Hepatocyte (in vitro differentiated cells): ENCODE measurements around the gene GRID1.
"Not testable (repeated sequence)": the region's sequence is repeated elsewhere in the genome, so short reads cannot be mapped to it uniquely, and the experiment has no call there.

ENCODE experiments used
- EZH2phosphoT487 ChIP-seq: fragments of 200-600 bp; sonication (generic); IDR thresholded peaks from one replicate; pipeline ENCODE4 v1.6.1; 2018; ENCODE audit warnings: antibody characterized with exemption, mild to moderate bottlenecking, low read depth, moderate library complexity; ENCODE audit not compliant: unreplicated experiment, severe bottlenecking
- TF ChIP-seq, protein P1 (sequence below): fragments of 200-600 bp; sonication (generic); IDR thresholded peaks from 2 replicates; pipeline ENCODE4 v1.5.1; 2016; ENCODE audit warnings: antibody characterized with exemption, mild to moderate bottlenecking; ENCODE audit not compliant: poor library complexity

DNA sequence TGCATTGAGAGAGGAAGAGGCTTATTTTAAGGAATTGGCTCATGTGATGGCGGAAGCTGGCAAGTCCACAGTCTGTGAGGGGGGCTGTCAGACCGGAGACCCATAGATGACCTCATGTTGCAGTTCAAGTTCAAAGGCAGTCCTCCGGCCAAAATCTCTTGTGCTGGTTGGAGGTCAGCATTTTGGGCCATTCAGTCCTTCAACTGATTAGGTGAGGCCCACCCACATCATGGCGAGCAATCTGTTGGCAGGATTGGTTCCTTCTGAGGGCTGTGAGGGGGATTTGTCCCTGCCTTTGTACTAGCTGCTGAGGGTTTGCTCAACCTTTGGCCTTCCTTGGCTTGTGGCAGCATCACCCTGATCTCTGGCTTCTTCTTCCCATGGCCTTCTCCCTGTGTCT, 290.1 kb downstream of the GRID1 start:
- TF ChIP-seq, protein P1, sequence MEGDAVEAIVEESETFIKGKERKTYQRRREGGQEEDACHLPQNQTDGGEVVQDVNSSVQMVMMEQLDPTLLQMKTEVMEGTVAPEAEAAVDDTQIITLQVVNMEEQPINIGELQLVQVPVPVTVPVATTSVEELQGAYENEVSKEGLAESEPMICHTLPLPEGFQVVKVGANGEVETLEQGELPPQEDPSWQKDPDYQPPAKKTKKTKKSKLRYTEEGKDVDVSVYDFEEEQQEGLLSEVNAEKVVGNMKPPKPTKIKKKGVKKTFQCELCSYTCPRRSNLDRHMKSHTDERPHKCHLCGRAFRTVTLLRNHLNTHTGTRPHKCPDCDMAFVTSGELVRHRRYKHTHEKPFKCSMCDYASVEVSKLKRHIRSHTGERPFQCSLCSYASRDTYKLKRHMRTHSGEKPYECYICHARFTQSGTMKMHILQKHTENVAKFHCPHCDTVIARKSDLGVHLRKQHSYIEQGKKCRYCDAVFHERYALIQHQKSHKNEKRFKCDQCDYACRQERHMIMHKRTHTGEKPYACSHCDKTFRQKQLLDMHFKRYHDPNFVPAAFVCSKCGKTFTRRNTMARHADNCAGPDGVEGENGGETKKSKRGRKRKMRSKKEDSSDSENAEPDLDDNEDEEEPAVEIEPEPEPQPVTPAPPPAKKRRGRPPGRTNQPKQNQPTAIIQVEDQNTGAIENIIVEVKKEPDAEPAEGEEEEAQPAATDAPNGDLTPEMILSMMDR = not testable (repeated sequence)
- not testable (repeated sequence) for TF ChIP-seq EZH2phosphoT487
